Skeletal muscle cell (primary cell): ENCODE results near the gene PNPLA5.
"Not testable (repeated sequence)": the region's sequence is repeated elsewhere in the genome, so short reads cannot be mapped to it uniquely, and the experiment has no call there.

Source experiments
- DNase-seq: peaks from one replicate; pipeline ENCODE4 v3.0.0-alpha.2; 2010; ENCODE audit warnings: low read depth
- H3K4me3 ChIP-seq: 2 replicates; pipeline ENCODE4 v1.5.1; 2011; ENCODE audit warnings: low read depth, mild to moderate bottlenecking, control low read depth, low read length, moderate library complexity

The PNPLA5 gene

DNA sequence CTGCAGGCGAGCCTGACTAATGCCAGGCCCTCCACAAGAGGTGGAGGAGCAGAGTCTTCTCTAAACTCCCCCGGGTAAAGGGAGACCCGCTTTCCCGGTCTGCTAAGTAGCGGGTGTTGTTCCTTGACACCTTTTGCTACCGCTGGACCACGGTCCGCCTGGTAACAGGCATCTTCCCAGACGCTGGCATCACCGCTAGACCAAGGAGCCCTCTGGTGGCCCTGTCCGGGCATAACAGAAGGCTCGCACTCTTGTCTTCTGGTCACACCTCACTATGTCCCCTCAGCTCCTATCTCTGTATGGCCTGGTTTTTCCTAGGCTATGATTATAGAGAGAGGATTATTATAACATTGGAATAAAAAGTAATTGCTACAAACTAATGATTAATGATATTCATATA lies 12.6 kb upstream of the PNPLA5 start:
- not testable (repeated sequence) for DNase-seq, H3K4me3 ChIP-seq

DNA sequence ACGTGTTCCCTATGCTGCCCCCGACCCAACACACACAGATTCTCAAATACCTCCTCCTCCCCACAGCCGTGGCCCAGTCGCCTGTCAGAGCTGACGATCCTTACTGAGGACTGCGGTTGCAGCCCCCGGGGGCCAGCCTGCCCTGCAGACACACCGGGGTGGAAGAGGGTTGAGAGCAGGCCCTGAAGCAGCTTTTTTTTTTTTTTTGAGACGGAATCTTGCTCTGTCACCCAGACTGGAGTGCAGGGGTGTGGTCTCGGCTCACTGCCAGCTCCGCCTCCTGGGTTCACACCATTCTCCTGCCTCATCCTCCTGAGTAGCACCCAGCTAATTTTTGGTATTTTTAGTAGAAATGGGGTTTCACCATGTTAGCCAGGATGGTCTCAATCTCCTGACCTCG lies 11.2 kb upstream of the PNPLA5 start:
- H3K4me3 ChIP-seq, DNase-seq: not testable (repeated sequence)

DNA sequence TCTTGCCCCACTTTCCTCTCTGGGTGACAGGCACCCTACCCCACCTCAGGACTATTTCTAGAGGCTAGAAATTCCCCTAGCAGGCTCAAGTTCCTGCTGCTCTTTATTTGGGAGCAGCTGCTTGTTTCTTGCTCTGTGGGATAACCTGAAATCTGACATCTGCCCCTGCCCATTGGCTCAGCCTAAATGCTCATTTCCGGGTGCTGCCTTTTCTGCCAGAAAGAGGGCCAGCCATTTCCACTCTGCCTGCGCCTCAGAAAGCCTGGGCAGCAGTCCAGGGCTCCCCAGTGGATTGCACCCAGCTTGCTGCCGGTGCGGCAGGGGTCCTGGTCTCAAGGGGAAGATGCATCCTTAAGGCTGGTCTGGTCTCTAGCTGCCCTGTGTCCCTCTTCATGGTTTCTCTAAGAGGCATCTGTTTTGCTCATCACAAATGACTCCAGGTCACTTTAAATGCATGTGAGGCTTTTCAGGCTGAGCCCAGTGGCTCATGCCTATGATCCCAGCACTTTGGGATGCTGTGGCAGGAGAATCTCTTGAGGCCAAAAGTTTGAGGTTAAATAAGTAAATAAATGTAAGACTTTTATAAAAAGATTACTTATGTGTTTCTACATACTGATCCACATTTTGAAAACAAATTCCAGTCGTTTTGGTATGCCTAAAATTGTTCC lies 10.3 kb upstream of the PNPLA5 start:
- no peak overlapping the region for H3K4me3 ChIP-seq
- no peak for DNase-seq

DNA sequence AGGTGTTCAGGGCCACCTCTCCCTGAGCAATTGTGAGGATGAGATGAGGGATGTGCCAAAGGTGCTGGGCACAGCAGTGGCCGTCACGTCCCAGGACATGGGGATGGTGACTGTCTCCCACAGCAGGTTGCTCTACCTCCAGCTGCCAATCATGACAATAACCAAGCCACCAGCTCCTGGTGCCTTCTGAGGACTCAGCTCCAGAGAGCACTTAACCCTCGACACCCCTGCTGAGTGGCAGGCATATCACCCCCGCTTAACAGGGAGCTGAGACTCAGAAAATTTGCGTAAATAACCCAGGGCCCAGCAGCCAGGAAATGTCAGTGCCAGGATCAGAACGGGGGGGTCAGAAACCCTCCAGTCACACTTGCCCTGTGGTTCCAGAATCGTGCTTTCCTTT lies 8.4 kb upstream of the PNPLA5 start:
- no peak overlapping the region for H3K4me3 ChIP-seq
- DNase-seq = no peak

DNA sequence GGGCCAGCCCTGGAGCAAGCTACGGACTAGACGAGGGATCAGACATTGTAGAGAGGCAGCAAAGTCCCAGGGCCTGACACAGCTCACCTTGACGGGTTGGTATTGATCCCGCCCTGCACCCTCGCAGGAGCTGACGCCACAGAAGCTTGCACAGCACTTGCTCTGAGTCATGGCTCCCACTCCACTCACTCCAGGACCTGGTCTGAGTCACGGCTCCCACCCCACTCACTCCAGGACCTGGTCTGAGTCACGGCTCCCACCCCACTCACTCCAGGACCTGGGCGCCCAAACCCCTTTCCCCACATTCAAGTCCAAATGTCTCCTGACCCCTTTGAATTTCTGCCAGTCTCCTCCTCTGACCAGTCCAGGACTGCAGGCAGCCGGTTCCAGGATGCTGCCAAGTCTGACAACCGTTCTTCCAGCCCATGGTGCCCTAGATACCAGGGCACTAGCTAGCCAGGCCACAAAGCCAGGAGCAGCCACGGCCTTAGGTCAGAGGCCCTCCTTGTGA lies 6.0 kb upstream of the PNPLA5 start:
- no peak for DNase-seq
- no peak overlapping the region for H3K4me3 ChIP-seq

DNA sequence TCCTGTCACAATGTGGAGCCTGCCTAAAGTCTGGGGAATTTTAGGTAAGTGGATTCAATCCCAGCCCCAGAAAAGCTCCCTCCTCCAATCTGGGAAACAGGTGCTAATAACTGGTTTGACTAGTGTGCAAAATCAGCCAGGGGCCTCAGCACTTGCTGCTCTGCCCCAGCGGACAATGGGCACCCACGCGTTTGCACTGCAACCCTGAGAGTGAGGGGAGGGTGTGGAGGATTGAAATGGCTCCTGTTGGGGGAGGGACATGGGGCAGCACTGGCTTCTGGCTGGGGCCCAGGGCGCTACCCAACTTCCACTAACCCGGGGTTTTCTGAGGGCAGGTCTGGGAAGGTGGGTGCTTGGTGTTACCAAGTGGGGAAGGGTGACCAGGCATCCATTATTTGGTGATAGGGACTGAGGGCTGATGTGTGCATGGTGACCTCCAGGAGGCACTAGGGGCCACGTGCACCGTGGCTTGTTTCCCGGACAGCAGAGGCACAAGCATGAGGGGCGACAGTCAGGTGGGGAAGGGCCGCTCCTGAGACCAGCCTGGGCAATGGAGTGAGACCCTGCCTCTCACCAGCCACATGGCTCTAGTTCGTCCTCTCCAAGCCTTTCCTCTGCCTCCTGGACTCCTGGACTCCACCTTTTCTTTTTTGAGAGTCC lies 4.3 kb upstream of the PNPLA5 start:
- H3K4me3 ChIP-seq = no peak overlapping the region
- no peak for DNase-seq

DNA sequence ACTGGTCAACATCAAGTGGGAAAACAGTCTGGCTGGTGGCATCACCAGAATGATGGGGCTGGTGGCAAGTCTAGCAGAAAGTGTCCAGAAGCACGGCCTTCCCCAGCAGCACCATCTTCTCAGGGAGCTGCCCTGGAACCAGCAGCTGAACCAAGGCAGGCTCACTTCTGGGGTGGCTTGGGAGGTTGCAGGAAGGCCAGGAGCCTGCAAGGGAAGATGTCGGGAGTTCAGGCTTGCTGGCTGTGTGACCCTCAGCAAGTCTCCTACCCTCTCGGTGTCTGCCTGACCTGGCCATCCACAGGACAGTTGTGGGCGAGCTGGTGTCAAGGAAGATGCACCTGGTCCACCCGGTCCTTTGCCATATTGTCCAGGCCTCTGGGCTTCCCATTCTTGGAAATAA lies 2.3 kb upstream of the PNPLA5 start:
- DNase-seq = no peak
- no peak overlapping the region for H3K4me3 ChIP-seq

DNA sequence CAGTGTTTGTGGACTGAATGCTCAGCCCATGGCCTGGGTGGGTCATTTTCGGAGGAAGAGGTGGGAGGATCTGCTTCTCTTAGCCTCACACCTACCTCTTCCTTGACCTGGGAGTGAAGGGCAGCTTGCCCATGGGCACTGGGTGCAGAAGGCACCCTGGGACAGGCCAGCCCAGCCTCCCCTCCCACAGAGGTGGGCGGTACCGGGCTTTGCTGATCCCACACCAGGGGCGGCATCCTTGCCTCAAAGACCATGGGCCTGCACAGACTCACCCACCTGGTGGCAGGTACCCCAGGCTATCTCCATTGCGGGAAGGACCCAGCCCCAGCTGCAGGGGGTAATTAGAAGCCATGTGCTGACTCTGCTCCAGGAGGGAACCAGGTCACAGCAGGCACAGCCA lies 1.5 kb upstream of the PNPLA5 start:
- DNase-seq = no peak
- H3K4me3 ChIP-seq = no peak overlapping the region

DNA sequence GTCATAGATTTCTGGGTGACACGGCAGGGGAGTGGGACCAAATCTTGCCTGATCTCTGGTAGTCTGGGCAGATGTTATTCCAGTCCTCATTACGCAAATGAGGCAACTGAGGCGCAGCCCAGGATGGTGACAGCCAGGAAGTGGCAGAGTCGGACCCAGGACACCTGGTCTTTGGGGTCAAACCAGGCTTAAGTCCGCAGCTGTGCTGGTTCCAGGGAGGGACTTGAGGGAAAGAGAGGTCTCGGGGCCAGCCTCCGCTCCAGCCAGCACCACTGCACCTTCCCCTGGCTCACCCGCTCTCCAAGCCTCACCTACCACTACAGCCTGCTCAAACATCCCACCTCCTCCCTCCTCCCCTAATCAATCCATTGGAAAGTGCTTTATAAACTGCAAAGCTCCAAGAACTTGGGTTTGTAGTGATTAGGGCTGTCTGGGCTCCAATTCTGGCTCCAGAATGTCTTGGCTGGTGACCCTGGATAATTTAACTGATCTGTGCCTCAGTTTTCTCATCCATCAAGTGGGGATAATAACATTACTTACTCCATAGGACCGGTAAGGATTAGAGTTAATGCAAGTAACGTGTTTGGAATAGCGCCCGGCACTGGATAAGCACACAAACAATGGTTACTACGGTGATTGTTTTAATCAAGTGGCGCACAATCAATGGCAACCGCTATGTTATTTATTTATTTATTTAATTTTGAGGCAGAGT lies 526 bp upstream of the PNPLA5 start:
- no peak overlapping the region for H3K4me3 ChIP-seq
- no peak for DNase-seq

DNA sequence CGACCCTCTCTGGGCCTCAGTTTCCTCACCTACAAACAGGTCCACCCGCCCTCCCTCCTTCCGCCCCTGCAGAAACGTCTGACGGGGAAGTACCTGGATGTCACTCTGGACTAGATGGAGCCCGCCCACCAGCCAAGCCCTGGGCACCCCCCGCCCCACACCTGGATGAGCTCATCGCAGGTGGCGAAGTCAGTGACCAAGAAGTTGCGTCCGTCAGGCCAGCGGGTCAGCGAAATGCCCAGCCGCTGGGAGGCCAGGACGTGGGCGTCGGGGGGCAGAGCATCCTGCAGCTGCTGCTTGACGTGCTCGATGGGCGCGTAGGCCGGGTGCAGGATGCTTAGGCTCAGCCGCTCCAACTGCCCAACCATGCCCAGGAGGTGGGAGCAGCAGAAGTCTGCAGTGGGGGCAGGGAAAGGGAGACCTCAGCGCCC lies 897 bp downstream of the PNPLA5 start:
- peak overlapping the region; percentile 22 for H3K4me3 ChIP-seq
- DNase-seq = no peak

DNA sequence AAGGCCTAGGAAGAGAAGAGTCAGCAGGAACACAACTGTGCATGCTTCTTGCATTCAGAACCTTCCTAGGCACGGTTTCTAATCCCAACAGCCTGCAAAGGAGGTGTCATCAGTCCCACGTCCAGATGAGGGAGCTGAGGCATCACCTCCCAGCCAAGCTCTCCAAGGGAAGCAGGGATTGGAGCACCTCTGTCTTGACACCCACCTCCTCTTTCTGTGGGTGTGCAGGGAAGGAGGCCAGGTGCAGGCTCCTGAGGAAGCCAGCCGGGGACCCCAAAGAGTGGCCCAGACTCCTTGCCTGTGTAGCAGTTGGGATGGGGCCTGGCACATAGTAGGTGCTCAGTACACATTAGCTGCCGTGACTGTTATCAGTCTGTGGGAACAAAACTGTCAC lies 2.0 kb downstream of the PNPLA5 start:
- H3K4me3 ChIP-seq = no peak overlapping the region
- DNase-seq = no peak

DNA sequence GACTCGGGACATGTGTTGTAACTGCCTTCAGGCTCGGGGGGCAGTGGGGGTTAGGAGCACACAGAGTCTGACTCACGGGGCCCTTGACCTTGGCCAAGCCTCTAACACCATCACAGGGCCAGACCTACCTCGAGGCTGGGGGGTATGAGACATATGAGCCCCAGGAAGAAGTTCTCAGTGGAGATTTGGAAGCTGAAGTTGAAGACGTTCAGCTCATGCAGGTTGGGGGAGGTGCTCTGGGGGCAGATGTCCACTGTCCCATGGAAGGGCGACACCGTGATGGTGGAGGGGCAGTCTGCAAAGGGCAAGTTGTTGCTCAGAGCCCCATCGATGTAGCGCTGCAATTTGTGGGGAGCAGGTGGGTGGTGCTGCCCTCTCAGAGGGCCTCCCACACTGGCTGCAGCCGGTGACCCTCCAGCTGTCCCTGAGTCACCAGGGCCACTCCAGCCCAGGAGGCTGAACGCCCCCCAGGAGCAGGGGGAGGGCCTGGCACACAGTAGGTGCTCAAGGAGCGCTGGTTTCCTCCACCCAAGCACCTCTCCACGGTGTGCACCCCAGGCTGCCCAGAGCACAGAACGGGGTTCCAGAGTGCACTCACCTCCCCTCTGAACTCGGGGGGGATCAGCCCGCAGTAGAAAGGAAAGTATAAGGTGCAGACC lies 2.5 kb downstream of the PNPLA5 start:
- no peak for DNase-seq
- no peak overlapping the region for H3K4me3 ChIP-seq

DNA sequence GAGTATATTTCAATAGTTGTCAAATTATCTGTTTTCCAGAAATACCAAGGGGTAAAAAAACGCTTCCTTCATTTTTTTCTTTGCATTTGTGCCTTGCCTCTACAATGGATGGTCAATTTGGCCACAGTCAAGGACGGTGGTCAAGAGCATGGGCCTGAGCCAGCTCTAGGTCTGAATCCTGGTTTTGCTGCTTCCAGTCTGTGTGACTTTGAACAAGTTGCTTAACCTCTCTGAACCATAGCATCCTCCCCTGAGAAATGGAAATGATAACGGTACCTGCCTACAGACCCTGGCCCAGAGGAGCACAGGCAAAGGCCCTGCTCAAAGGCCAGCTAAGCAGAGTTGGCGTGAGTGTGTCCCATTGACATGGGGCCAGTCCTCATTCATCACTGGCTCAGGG lies 3.1 kb downstream of the PNPLA5 start:
- no peak for DNase-seq
- no peak overlapping the region for H3K4me3 ChIP-seq

DNA sequence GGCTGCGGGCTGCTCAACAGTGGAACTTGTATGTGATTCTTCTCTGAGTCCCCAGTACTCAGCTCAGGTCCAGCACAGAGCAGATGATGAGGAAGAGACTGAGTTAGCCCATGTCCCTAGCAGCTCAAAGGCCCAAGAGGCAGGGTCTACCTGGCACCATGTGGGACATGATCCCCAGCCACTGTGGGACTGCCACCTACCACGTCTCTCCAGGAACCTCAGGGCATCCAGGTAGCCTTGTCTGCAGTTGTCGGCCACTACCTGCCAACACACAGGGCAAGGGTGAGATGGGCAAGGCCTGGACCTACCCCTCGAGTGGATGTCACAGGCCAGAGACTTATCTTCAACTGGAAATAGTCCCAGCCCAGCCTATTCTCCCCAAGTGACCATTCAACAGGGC lies 4.4 kb downstream of the PNPLA5 start:
- no peak overlapping the region for H3K4me3 ChIP-seq

DNA sequence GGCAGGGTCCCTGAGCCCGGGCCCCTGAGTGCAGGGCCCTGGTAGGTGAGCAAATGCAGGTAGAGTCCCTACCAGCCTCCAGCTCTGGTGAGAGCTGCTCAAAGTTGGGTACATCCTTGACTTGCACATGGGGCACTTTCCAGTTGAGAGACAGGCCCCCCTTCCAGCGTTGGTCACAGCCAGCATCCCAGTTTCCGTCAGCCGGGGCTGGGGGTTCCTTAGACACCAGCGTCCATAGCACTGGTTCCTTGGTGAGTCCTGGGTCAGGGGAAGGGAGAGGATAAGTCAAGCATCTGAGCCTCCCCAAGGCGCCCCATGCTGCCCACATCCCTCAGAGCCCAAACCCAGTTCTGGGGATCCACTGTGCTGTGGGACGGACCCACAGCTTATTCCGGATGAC lies 5.6 kb downstream of the PNPLA5 start:
- H3K4me3 ChIP-seq = no peak overlapping the region
- no peak for DNase-seq

More for the DNA sequence above, 4.4 kb downstream of the PNPLA5 start:
- DNase-seq = no peak

DNA sequence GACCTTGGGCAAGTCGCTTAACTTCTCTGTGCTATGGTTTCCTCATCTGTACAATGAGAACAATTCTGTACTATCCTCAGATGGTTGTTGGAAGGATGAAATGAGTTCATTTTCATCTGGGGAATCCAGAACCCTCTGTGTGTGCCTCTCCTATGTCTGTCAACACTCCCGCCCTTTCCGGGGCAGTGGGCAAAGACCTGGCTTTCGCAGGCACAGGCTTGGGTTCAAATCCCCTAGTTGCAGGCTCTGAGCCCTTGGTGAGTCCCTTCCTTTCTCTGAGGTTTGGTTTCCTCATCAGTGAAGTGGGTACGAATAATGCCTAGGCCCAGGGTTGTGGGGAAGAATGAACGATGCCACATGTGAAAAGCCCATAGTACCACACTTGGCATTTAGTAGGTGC lies 6.0 kb downstream of the PNPLA5 start:
- no peak for DNase-seq
- H3K4me3 ChIP-seq = no peak overlapping the region

DNA sequence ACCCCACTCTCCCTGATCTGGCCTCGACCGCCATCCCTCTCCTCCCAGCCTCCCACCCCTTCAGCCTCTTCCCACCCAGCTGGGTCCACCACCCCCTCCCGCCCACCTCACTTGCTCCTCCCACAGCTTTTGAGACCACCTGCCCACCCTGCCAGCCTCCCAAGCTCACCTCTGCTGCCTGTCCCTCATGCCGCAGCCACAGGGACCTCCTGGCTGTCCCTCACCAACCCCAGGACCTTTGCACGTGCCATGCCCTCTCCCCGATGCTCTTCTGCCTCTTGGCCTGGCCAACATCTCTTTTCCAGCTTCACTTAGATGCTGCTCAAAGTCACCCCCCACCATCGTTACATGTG lies 6.5 kb downstream of the PNPLA5 start:
- no peak for DNase-seq
- H3K4me3 ChIP-seq = no peak overlapping the region

DNA sequence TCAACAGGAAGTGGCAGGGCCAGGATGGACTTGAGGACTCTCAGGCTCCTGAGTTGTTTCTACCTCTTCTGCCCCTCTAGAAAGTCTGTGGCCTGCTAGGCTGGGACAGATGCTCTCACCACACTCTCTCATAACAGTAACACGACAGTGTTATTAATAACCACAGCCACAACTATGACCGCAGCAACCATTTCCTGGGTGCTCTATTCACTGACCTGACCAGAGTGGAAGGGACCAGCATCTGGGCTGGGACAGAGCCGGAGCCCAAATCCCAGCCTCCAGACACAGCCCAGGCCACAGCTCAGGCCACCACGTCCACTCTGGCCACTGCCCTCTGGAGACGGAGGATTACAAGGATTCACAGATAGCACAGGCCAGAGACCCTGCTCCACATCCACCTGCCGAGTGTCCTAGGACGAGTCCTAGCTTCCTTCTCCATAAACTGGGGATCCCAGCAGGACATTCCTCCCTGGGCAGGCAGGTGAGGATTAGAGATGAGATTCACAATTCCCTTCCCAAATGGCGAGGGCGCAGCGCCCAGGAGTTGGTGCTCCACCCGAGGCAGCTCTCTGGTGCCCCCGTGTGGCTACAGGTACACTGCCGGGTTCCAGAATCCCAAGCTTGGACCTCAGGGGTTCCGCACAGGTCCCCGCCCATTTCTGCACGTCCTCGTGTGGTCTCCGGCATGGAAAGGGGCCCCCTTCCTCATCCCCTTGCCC lies 7.1 kb downstream of the PNPLA5 start:
- no peak overlapping the region for H3K4me3 ChIP-seq
- DNase-seq = no peak

DNA sequence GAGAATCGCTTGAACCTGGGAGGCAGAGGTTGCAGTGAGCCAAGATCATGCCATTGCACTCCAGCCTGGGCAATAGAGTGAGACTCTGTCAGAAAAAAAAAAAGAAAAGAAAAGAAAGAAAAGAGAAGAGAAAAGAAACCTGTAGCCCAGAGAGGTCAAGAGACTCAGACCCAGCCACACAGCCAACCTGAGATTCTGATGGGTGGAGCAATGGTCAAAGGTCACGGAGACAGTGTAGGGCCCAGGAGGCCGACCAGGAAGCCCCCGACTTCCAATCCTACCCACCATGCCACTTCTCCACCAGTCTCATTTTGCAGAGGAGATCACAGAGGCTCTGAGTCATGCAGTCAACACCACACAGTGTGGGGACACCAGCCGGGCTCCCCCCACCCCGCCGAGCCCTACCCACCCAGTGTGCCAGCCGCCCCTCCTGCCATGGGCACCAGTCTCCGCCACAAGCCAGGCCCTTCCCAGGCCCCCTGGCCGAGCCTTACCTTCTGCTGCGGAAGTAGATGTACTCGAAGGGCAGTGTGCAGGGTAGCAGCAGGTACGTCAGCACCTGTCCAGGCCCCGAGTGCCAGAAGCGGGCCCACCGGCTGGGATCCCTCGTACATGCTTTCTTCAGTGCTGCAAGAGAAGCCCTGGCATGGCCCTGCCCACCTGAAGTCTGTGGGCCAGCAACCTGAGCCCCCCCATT lies 7.9 kb downstream of the PNPLA5 start:
- no peak for DNase-seq
- no peak overlapping the region for H3K4me3 ChIP-seq
